Mammary epithelial cell (primary cell): Measurements from ENCODE around the gene HLA-B.

ENCODE experiments used
- CTCF ChIP-seq, 2 donors: IDR thresholded peaks in 1 of 2; conservative IDR thresholded peaks in 1 of 2; 2 replicates each; pipeline ENCODE4 v1.5.1; 2011 to 2012; ENCODE audit warnings: inconsistent platforms in 2 of 2, low read length in 2 of 2, mild to moderate bottlenecking in 2 of 2, control low read depth in 1 of 2, low read depth in 1 of 2; ENCODE audit not compliant: insufficient read depth in 1 of 2; ENCODE audit errors: extremely low read depth in 1 of 2
- EZH2 ChIP-seq: IDR thresholded peaks from 2 replicates; pipeline ENCODE4 v1.6.1; 2012; ENCODE audit warnings: low read length, inconsistent platforms, borderline replicate concordance

GRCh38 chr6:31394381-31394780 lies 37.4 kb upstream of the HLA-B start:
- TF ChIP-seq CTCF (conservative IDR thresholded peaks at IDR 0.05 in 1 of 2, IDR thresholded peaks at IDR 0.05 in 1 of 2; ENCODE audit: extremely low read depth in 1 of 2, insufficient read depth in 1 of 2, low read depth in 1 of 2, low read length in 2 of 2) (no peak), EZH2 (no peak)
